Smooth muscle cell (in vitro differentiated cells): ENCODE measurements around the gene PCYT1B. TPM values are rescaled to one million over a fixed set of nuclear protein-coding genes. Genes with fewer than 3 reads are reported as not detected.

Experiments used
- DNase-seq: peaks from one replicate; lab custom pipeline; 2025; ENCODE audit not compliant: unreplicated experiment; lab: John Stamatoyannopoulos, UW
- H2AFZ ChIP-seq: fragments of 200-600 bp; sonication (generic); 2 replicates; pipeline ENCODE4 v1.6.0; 2016; ENCODE audit warnings: antibody characterized with exemption, low read depth, mild to moderate bottlenecking
- H3F3A ChIP-seq: fragments of 200-600 bp; sonication (generic); 2 replicates; pipeline ENCODE4 v1.6.0; 2017; ENCODE audit warnings: antibody characterized with exemption, low read depth
- H3K27ac ChIP-seq: fragments of 200-600 bp; sonication (generic); 2 replicates; pipeline ENCODE4 v1.5.1; 2016; ENCODE audit warnings: low read depth, mild to moderate bottlenecking
- H3K27me3 ChIP-seq: fragments of 200-600 bp; sonication (generic); 2 replicates; pipeline ENCODE4 v1.6.1; 2016; ENCODE audit warnings: low read depth, mild to moderate bottlenecking
- H3K36me3 ChIP-seq: fragments of 200-600 bp; sonication (generic); 2 replicates; pipeline ENCODE4 v1.5.1; 2016; ENCODE audit warnings: low read depth
- H3K4me1 ChIP-seq: fragments of 200-600 bp; sonication (generic); 2 replicates; pipeline ENCODE4 v1.5.1; 2016; ENCODE audit warnings: low read depth
- H3K4me2 ChIP-seq: fragments of 200-600 bp; sonication (generic); 2 replicates; pipeline ENCODE4 v1.6.0; 2016; ENCODE audit warnings: mild to moderate bottlenecking
- H3K4me3 ChIP-seq: fragments of 200-600 bp; sonication (generic); 2 replicates; pipeline ENCODE4 v1.5.1; 2016; ENCODE audit warnings: mild to moderate bottlenecking
- H3K79me2 ChIP-seq: fragments of 200-600 bp; sonication (generic); 2 replicates; pipeline ENCODE4 v1.6.0; 2016; ENCODE audit warnings: low read depth, mild to moderate bottlenecking
- H3K9ac ChIP-seq: fragments of 200-600 bp; sonication (generic); 2 replicates; pipeline ENCODE4 v1.6.0; 2016; ENCODE audit warnings: low read depth
- H3K9me3 ChIP-seq: fragments of 200-600 bp; sonication (generic); replicated peaks from 2 replicates; pipeline ENCODE4 v1.5.1; 2016; ENCODE audit warnings: low read depth
- H4K20me1 ChIP-seq: fragments of 200-600 bp; sonication (generic); 2 replicates; pipeline ENCODE4 v1.6.0; 2016; ENCODE audit warnings: low read depth
- WGBS: methylation state at CpG from one replicate; pipeline ENCODE4 v1.1.7; 2016; ENCODE audit warnings: low lambda C conversion rate; 5-methylcytosine and 5-hydroxymethylcytosine counted together
- polyA plus RNA-seq: library from polyadenylated mRNA; unstranded; fragments of >200 nt; fragmentation: Nextera tagmentation; extraction: Ambion mirVana; gene quantifications from 2 replicates; pipeline ENCODE4 v1.2.1, GENCODE V29; 2016
- total RNA-seq: library from RNA; depleted of rRNA; stranded (reverse); fragments of >200 nt; gene quantifications from 2 replicates; pipeline ENCODE4 v1.2.3, GENCODE V29; 2014
- TF ChIP-seq, protein P1 (sequence below): fragments of 200-600 bp; sonication (generic); IDR thresholded peaks from 2 replicates; pipeline ENCODE4 v1.5.1; 2017; ENCODE audit warnings: borderline replicate concordance, mild to moderate bottlenecking, antibody characterized with exemption; ENCODE audit not compliant: insufficient read depth, poor library complexity, severe bottlenecking

The PCYT1B gene
- total and polyA plus RNA-seq, 2 experiments from 2014 or later = 5.1 to 9.4 TPM

DNA sequence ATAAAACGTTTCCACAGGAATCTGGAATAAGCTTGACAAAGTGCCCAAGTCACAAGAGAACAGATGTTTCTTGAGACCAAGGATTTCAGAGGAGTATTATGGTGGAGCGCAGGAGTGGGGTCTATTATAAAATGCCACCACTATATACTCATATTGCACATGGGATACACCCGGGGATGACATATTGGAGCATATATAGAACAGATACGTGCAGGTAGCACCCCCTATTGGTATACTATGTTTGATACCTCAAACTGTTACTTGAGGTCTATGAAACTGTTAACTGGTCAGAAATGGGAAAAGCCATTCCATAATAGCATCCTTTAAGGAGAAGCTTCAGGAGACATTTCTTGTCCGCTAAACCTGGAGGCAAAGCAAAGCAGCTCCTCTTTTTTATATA is 86.0 kb downstream of the PCYT1B start:
- Histone ChIP-seq H2AFZ (no peak overlapping the region), H3K27me3 (no peaks in the 10 kb centered on the region), H3K27ac (no peak overlapping the region), H3K9ac (no peak overlapping the region), H3K9me3 (no peaks in the 10 kb centered on the region), H3K36me3 (no peaks in the 10 kb centered on the region), H3K79me2 (no peaks in the 10 kb centered on the region), H3K4me3 (no peak overlapping the region), H3F3A (no peaks in the 10 kb centered on the region), H3K4me2 (no peak overlapping the region), H4K20me1 (no peaks in the 10 kb centered on the region), H3K4me1 (no peaks in the 10 kb centered on the region)
- TF ChIP-seq, protein P1, sequence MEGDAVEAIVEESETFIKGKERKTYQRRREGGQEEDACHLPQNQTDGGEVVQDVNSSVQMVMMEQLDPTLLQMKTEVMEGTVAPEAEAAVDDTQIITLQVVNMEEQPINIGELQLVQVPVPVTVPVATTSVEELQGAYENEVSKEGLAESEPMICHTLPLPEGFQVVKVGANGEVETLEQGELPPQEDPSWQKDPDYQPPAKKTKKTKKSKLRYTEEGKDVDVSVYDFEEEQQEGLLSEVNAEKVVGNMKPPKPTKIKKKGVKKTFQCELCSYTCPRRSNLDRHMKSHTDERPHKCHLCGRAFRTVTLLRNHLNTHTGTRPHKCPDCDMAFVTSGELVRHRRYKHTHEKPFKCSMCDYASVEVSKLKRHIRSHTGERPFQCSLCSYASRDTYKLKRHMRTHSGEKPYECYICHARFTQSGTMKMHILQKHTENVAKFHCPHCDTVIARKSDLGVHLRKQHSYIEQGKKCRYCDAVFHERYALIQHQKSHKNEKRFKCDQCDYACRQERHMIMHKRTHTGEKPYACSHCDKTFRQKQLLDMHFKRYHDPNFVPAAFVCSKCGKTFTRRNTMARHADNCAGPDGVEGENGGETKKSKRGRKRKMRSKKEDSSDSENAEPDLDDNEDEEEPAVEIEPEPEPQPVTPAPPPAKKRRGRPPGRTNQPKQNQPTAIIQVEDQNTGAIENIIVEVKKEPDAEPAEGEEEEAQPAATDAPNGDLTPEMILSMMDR = peak; percentile 11
- WGBS = 91% methylated on average over 5 of the region's 5 CpGs
- DNase-seq = no peak

DNA sequence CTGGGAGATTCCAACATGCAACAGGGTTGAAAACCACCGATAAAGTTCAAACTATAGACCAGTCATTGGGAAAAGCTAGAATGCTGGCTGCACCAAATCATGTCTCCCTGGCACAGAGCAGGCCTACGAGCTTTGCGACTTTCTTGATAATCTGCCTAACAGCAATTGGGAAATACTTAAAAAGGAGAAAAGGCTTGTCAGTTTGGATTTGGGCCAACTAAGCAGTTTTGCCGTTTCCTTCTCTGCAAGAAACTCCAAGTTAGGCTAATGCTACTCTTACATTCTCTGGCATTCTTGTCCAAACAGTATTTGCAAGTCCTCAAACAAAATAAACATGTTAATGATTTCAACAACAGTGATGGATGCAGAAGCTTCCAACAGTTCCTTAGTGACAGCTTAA is 94.1 kb downstream of the PCYT1B start:
- no peak overlapping the region for H3K4me3 ChIP-seq
- DNase-seq = no peak
- no peaks in the 10 kb centered on the region for H3K9me3 ChIP-seq
- H3K27me3 ChIP-seq = no peaks in the 10 kb centered on the region
- H3K9ac ChIP-seq = no peak overlapping the region
- H3K4me1 ChIP-seq = no peaks in the 10 kb centered on the region
- no peak overlapping the region for H2AFZ ChIP-seq
- H3K27ac ChIP-seq = no peak overlapping the region
- no peaks in the 10 kb centered on the region for H3K79me2 ChIP-seq
- H3K4me2 ChIP-seq = no peak overlapping the region
- H3F3A ChIP-seq = no peaks in the 10 kb centered on the region
- TF ChIP-seq, protein P1 = no peak
- no peaks in the 10 kb centered on the region for H3K36me3 ChIP-seq
- H4K20me1 ChIP-seq = no peaks in the 10 kb centered on the region
- WGBS = 63% methylated on average over 4 of the region's 4 CpGs

DNA sequence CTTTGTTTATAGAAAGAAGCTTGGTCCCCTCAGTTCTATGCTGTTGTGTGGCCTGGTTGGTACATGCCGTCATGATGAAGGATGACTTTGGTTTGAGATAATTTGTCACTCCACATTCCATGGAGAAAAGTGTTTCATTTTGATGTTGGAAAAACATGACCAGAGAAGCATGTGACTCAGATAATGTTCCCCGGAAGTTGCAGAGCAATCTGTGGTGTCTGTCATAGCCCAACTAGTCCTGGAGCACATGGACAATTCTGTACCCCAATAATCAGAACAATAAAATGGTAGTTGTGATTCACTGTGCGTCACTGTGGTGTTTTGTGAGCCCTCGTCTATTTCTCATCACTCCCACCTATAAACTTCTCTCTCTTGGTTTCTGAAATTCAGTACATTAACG is 97.0 kb downstream of the PCYT1B start:
- H3K79me2 ChIP-seq = no peaks in the 10 kb centered on the region
- no peaks in the 10 kb centered on the region for H3K36me3 ChIP-seq
- H3K27ac ChIP-seq = no peak overlapping the region
- no peaks in the 10 kb centered on the region for H4K20me1 ChIP-seq
- H3K9me3 ChIP-seq = no peaks in the 10 kb centered on the region
- H3F3A ChIP-seq = no peaks in the 10 kb centered on the region
- H2AFZ ChIP-seq = no peak overlapping the region
- H3K4me3 ChIP-seq = no peak overlapping the region
- 87% methylated on average over 5 of the region's 5 CpGs for WGBS
- TF ChIP-seq, protein P1 = no peak
- H3K27me3 ChIP-seq = no peaks in the 10 kb centered on the region
- no peaks in the 10 kb centered on the region for H3K4me1 ChIP-seq
- DNase-seq = no peak
- no peak overlapping the region for H3K9ac ChIP-seq
- H3K4me2 ChIP-seq = no peak overlapping the region

DNA sequence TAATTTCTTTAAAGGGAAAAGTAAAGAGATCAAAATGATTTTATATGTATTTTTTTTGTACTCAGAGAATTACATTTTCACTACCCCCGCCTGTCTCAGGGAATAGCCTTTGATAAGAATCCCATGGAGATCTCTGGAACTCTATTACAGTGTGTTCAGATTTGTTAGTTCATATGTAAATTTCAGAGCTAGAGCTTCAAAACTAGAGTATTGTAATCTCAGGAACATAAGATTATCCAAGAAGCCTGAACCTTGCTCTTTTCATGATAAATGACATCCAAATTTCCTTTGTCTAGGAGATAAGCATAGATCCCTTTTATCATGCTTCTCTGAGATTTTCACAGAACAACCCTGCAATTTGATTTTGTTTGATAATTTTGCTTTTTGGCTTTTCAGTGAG is 99.2 kb downstream of the PCYT1B start:
- H2AFZ ChIP-seq = no peak overlapping the region
- no peaks in the 10 kb centered on the region for H3K79me2 ChIP-seq
- WGBS = 97% methylated on average over 1 of the region's 1 CpG
- H3K36me3 ChIP-seq = no peaks in the 10 kb centered on the region
- H3K4me2 ChIP-seq = no peak overlapping the region
- H3K9ac ChIP-seq = no peak overlapping the region
- H3K9me3 ChIP-seq = no peaks in the 10 kb centered on the region
- no peaks in the 10 kb centered on the region for H3F3A ChIP-seq
- no peaks in the 10 kb centered on the region for H3K4me1 ChIP-seq
- no peaks in the 10 kb centered on the region for H4K20me1 ChIP-seq
- H3K27ac ChIP-seq = no peak overlapping the region
- TF ChIP-seq, protein P1 = no peak
- DNase-seq = no peak
- H3K27me3 ChIP-seq = no peaks in the 10 kb centered on the region
- no peak overlapping the region for H3K4me3 ChIP-seq
